ENCODE results near the gene APOB. TPM values are rescaled to one million over a fixed set of nuclear protein-coding genes. Genes with fewer than 3 reads are reported as not detected.

Gene APOB
- total and polyA plus RNA-seq, 2 of the 13 experiments (the other 11 are each of a cell fraction or from before 2014, with no cell fraction given) = 1,569 to 2,515 TPM

DNA sequence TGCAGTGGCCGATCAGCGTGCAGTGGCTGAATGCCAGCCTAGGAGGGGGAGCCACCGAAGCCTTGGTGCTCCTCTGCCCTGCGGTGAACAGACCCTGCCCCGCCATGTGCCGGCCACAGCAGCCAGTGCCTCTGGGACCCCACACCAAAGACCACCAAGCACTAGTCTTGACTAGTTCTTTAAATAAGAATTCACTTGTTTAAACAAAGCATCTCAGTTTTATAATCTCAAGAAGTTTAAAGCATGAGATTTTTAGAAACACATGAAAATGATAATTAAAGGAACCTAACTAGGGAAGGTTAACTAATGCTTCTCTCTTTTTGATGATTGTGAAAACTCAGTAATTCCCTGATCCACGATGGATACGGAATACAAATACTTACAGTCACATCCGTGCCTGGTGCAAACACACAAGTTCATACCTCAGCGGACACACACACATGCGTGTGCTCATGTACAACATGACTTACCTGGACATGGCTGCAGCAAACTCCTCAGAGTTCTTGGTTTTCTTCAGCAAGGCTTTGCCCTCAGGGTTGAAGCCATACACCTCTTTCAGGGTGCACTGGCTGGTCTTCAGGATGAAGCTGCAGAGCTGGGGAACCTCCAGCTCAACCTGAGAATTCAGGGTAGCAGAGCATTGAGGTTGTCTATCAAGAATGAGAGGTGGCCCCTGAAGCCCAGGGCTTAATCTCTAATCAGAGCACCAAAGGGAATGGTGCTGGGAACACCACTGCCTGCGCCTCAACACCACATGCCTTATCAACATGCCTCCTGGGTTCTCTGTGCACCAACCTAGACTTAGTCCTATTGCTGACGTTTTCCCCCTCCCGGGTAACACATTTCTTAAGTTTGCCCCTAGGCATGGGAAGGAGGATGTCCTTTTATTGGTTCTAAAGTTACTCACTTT lies 3.1 kb downstream of the APOB start (continued):
- no peak for TF ChIP-seq MEIS1 (CRISPR knock-in tag; IDR thresholded peaks at IDR 0.05; ENCODE audit: borderline replicate concordance)
- no peak for TF ChIP-seq ZNF775 (CRISPR knock-in tag; IDR thresholded peaks at IDR 0.05; ENCODE audit: borderline replicate concordance)
- no peak for TF ChIP-seq JUND (CRISPR knock-in tag; IDR thresholded peaks at IDR 0.05)
- TF ChIP-seq NFRKB (IDR thresholded peaks at IDR 0.05) = no peak
- TF ChIP-seq, protein P1, sequence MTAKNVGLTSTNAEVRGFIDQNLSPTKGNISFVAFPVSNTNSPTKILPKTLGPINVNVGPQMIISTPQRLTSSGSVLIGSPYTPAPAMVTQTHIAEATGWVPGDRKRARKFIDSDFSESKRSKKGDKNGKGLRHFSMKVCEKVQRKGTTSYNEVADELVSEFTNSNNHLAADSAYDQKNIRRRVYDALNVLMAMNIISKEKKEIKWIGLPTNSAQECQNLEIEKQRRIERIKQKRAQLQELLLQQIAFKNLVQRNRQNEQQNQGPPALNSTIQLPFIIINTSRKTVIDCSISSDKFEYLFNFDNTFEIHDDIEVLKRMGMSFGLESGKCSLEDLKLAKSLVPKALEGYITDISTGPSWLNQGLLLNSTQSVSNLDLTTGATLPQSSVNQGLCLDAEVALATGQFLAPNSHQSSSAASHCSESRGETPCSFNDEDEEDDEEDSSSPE (CRISPR knock-in tag; IDR thresholded peaks at IDR 0.05) = no peak; the same call in 1 of the 2 replicates
- TF ChIP-seq CHD4 (IDR thresholded peaks at IDR 0.05; ENCODE audit: borderline replicate concordance, low read length) = no peak
- TF ChIP-seq, protein P2, sequence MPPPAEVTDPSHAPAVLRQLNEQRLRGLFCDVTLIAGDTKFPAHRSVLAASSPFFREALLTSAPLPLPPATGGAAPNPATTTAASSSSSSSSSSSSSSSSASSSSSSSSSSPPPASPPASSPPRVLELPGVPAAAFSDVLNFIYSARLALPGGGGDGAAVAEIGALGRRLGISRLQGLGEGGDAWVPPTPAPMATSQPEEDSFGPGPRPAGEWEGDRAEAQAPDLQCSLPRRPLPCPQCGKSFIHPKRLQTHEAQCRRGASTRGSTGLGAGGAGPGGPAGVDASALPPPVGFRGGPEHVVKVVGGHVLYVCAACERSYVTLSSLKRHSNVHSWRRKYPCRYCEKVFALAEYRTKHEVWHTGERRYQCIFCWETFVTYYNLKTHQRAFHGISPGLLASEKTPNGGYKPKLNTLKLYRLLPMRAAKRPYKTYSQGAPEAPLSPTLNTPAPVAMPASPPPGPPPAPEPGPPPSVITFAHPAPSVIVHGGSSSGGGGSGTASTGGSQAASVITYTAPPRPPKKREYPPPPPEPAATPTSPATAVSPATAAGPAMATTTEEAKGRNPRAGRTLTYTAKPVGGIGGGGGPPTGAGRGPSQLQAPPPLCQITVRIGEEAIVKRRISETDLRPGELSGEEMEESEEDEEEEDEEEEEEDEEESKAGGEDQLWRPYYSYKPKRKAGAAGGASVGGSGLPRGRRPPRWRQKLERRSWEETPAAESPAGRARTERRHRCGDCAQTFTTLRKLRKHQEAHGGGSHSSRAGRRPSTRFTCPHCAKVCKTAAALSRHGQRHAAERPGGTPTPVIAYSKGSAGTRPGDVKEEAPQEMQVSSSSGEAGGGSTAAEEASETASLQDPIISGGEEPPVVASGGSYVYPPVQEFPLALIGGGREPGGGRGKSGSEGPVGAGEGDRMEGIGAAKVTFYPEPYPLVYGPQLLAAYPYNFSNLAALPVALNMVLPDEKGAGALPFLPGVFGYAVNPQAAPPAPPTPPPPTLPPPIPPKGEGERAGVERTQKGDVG (CRISPR knock-in tag; IDR thresholded peaks at IDR 0.05; ENCODE audit: borderline replicate concordance) = no peak; the same call in 1 of the 2 replicates
- TF ChIP-seq ZNF224 (CRISPR knock-in tag; IDR thresholded peaks at IDR 0.05) = no peak
- TF ChIP-seq, protein P3, sequence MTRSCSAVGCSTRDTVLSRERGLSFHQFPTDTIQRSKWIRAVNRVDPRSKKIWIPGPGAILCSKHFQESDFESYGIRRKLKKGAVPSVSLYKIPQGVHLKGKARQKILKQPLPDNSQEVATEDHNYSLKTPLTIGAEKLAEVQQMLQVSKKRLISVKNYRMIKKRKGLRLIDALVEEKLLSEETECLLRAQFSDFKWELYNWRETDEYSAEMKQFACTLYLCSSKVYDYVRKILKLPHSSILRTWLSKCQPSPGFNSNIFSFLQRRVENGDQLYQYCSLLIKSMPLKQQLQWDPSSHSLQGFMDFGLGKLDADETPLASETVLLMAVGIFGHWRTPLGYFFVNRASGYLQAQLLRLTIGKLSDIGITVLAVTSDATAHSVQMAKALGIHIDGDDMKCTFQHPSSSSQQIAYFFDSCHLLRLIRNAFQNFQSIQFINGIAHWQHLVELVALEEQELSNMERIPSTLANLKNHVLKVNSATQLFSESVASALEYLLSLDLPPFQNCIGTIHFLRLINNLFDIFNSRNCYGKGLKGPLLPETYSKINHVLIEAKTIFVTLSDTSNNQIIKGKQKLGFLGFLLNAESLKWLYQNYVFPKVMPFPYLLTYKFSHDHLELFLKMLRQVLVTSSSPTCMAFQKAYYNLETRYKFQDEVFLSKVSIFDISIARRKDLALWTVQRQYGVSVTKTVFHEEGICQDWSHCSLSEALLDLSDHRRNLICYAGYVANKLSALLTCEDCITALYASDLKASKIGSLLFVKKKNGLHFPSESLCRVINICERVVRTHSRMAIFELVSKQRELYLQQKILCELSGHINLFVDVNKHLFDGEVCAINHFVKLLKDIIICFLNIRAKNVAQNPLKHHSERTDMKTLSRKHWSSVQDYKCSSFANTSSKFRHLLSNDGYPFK (CRISPR knock-in tag; IDR thresholded peaks at IDR 0.05; ENCODE audit: borderline replicate concordance) = peak; percentile 48
- TF ChIP-seq ZFX (CRISPR knock-in tag; IDR thresholded peaks at IDR 0.05; ENCODE audit: low read depth) = 0 out of 2 replicates have a peak, but pooled peaks have one; percentile 16
- TF ChIP-seq, protein P4, sequence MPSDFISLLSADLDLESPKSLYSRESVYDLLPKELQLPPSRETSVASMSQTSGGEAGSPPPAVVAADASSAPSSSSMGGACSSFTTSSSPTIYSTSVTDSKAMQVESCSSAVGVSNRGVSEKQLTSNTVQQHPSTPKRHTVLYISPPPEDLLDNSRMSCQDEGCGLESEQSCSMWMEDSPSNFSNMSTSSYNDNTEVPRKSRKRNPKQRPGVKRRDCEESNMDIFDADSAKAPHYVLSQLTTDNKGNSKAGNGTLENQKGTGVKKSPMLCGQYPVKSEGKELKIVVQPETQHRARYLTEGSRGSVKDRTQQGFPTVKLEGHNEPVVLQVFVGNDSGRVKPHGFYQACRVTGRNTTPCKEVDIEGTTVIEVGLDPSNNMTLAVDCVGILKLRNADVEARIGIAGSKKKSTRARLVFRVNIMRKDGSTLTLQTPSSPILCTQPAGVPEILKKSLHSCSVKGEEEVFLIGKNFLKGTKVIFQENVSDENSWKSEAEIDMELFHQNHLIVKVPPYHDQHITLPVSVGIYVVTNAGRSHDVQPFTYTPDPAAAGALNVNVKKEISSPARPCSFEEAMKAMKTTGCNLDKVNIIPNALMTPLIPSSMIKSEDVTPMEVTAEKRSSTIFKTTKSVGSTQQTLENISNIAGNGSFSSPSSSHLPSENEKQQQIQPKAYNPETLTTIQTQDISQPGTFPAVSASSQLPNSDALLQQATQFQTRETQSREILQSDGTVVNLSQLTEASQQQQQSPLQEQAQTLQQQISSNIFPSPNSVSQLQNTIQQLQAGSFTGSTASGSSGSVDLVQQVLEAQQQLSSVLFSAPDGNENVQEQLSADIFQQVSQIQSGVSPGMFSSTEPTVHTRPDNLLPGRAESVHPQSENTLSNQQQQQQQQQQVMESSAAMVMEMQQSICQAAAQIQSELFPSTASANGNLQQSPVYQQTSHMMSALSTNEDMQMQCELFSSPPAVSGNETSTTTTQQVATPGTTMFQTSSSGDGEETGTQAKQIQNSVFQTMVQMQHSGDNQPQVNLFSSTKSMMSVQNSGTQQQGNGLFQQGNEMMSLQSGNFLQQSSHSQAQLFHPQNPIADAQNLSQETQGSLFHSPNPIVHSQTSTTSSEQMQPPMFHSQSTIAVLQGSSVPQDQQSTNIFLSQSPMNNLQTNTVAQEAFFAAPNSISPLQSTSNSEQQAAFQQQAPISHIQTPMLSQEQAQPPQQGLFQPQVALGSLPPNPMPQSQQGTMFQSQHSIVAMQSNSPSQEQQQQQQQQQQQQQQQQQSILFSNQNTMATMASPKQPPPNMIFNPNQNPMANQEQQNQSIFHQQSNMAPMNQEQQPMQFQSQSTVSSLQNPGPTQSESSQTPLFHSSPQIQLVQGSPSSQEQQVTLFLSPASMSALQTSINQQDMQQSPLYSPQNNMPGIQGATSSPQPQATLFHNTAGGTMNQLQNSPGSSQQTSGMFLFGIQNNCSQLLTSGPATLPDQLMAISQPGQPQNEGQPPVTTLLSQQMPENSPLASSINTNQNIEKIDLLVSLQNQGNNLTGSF (CRISPR knock-in tag; IDR thresholded peaks at IDR 0.05) = peak; percentile 35; the same call in 1 of the 2 replicates
- no peak for TF ChIP-seq BORCS8-MEF2B (CRISPR knock-in tag; IDR thresholded peaks at IDR 0.05)
- TF ChIP-seq SALL2 (CRISPR knock-in tag; IDR thresholded peaks at IDR 0.05) = 0 out of 2 replicates have a peak, but pooled peaks have one; percentile 16
- peak; percentile 57 for TF ChIP-seq KDM5A (IDR thresholded peaks at IDR 0.05; ENCODE audit: borderline replicate concordance, low read length)
- TF ChIP-seq PHF5A (CRISPR knock-in tag; IDR thresholded peaks at IDR 0.05; ENCODE audit: low read depth, unreplicated experiment) = peak; percentile 68

All from HepG2 (cell line).